GM10266 (cell line): ENCODE measurements around the gene OTOP2.

Source experiments
- DNase-seq: peaks from one replicate; pipeline ENCODE4 v3.0.0; 2012; ENCODE audit errors: extremely low spot score
- CTCF ChIP-seq: IDR thresholded peaks from 2 replicates; pipeline ENCODE4 v1.5.1; 2012; ENCODE audit warnings: mild to moderate bottlenecking, low read depth; ENCODE audit not compliant: control insufficient read depth, insufficient read depth; ENCODE audit errors: missing control alignments

OTOP2 gene

GRCh38 chr17:74939534-74939933 is 15.5 kb downstream of the OTOP2 start:
- TF ChIP-seq CTCF: no peak
- DNase-seq: no peak

GRCh38 chr17:74941128-74941725 is 17.2 kb downstream of the OTOP2 start:
- DNase-seq: no peak
- no peak for TF ChIP-seq CTCF

GRCh38 chr17:74943808-74944522 is 19.9 kb downstream of the OTOP2 start:
- no peak for DNase-seq
- TF ChIP-seq CTCF: no peak

GRCh38 chr17:74945543-74945942 is 21.5 kb downstream of the OTOP2 start:
- no peak for TF ChIP-seq CTCF
- DNase-seq: peak; percentile 92

DNA sequence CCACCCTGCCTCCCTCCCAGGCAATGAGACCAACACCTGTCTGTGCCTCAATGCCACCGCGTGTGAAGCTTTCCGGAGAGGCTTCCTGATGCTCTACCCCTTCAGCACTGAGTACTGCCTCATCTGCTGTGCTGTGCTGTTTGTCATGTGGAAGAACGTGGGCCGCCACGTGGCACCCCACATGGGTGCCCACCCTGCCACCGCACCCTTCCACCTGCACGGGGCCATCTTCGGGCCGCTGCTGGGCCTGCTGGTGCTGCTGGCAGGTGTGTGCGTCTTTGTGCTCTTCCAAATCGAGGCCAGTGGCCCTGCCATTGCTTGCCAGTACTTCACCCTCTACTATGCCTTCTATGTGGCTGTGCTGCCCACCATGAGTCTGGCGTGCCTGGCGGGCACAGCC is 22.6 kb downstream of the OTOP2 start:
- no peak for TF ChIP-seq CTCF
- no peak for DNase-seq

DNA sequence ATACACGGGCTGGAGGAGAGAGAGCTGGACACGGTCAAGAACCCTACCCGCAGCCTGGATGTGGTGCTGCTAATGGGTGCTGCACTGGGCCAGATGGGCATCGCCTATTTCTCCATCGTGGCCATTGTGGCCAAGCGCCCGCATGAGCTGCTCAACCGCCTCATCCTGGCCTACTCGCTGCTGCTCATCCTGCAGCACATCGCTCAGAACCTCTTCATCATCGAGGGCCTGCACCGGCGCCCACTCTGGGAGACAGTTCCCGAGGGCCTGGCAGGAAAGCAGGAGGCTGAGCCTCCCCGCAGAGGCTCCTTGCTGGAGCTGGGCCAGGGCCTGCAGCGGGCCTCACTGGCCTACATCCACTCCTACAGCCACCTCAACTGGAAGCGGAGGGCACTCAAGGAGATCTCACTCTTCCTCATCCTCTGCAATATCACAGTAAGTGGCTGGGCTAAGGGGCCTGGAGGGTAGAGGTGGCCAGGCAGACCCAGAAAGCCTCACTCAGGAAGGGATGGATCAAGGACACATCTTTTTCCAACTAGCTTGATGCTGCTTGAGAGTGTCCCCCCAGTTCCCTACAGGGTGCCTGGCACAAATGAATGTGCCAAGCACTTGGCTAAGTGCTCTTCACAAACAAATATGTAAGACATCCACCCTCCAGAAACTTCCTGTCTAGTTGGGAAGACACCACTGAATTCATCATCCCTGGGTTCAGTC is 23.1 kb downstream of the OTOP2 start:
- no peak for DNase-seq
- TF ChIP-seq CTCF: no peak
